HFF-Myc (cell line): ENCODE results near the gene LAMB1.

Experiments
- DNase-seq: peaks from one replicate; pipeline ENCODE4 v3.0.0-alpha.2; 2011; ENCODE audit warnings: low read depth; ENCODE audit errors: extremely low read depth
- H3K4me3 ChIP-seq: replicated peaks from 2 replicates; pipeline ENCODE4 v1.5.1; 2011; ENCODE audit warnings: low read depth, mild to moderate bottlenecking, control low read depth, low read length
- TF ChIP-seq, protein P1 (sequence below): IDR thresholded peaks from 2 replicates; pipeline ENCODE4 v1.5.1; 2012; ENCODE audit warnings: mild to moderate bottlenecking, low read depth, low read length, control low read depth; ENCODE audit errors: missing control alignments

LAMB1 gene

DNA sequence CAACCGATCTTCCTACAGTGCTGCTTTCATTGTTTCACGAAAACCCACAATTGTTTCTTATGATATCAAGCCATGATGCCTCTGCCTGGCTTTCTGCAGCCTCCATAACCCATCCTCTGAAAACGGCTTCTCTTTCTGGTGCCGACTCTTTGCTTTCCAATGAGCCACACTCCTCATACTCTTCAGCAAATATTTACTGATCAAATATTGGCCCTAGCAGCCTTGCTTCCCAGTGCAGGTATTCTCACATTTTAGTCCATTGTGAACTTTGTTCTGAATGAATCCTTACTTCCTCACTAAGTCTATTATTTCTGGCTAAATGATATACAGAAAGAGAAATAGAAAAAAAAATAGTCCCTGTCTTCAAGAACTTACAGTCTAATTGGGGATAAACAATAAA is 35.5 kb downstream of the LAMB1 start:
- no peak for DNase-seq
- TF ChIP-seq, protein P1, sequence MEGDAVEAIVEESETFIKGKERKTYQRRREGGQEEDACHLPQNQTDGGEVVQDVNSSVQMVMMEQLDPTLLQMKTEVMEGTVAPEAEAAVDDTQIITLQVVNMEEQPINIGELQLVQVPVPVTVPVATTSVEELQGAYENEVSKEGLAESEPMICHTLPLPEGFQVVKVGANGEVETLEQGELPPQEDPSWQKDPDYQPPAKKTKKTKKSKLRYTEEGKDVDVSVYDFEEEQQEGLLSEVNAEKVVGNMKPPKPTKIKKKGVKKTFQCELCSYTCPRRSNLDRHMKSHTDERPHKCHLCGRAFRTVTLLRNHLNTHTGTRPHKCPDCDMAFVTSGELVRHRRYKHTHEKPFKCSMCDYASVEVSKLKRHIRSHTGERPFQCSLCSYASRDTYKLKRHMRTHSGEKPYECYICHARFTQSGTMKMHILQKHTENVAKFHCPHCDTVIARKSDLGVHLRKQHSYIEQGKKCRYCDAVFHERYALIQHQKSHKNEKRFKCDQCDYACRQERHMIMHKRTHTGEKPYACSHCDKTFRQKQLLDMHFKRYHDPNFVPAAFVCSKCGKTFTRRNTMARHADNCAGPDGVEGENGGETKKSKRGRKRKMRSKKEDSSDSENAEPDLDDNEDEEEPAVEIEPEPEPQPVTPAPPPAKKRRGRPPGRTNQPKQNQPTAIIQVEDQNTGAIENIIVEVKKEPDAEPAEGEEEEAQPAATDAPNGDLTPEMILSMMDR: no peak
- no peak overlapping the region for H3K4me3 ChIP-seq

DNA sequence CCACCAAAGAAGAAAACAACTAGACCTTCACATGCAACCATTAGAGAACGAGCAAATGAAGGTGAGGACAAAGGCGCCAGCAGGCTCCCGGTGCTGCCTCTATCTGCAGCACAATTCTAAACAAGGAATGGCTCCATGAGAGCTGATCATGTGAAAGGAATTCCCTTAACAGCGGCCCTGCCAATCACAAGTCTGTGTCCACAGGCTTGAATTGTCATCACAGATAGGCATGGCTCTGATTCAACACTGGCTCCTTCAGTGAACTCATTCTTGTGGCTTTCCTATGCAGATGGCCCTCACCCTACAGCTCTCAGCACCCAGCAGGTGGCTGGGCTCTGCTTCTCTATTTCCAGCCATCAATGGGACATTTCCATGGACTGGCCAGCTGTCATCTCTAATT is 36.2 kb downstream of the LAMB1 start:
- DNase-seq: no peak
- TF ChIP-seq, protein P1: no peak
- H3K4me3 ChIP-seq: no peak overlapping the region

- TF ChIP-seq, protein P1: no peak
- no peak for DNase-seq
- H3K4me3 ChIP-seq: no peak overlapping the region
These were observed 38.5 kb downstream of the LAMB1 start for GRCh38 chr7:107964510-107964909.

DNA sequence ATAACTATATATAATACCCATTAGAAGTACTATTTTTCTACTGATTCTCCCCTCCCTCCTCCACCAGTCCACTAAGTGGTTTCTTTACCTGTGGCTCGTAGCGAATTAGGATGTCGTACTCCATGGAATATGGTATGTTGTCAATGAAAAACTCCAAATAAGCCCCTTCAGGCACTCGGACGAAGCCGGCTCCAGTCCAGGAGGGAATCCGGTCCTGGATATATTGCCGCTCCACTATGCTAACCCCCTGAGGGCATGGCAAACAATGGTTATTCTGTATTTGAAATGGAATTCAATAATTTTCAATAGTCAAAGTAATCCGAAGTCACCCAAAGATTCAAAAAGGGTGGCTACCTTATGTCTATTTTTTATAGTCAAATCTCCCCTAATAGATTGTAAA is 40.1 kb downstream of the LAMB1 start:
- H3K4me3 ChIP-seq: no peak overlapping the region
- no peak for DNase-seq
- TF ChIP-seq, protein P1: no peak

- TF ChIP-seq, protein P1: no peak
- no peak overlapping the region for H3K4me3 ChIP-seq
- no peak for DNase-seq
These were observed 41.6 kb downstream of the LAMB1 start for GRCh38 chr7:107961405-107961804.

GRCh38 chr7:107960272-107960671 is 42.7 kb downstream of the LAMB1 start:
- TF ChIP-seq, protein P1: no peak
- no peak overlapping the region for H3K4me3 ChIP-seq
- no peak for DNase-seq

- DNase-seq: no peak
- no peak overlapping the region for H3K4me3 ChIP-seq
- TF ChIP-seq, protein P1: no peak
These were observed 43.4 kb downstream of the LAMB1 start for GRCh38 chr7:107959527-107959898.
